HUDEP-2 (cell line): ENCODE results near the gene SIK2.
A peak's percentile ranks its signal among the peaks of the same experiment; 100 is the strongest.

Experiments used
- DNase-seq, 76 experiments: peaks; one replicate each; lab custom pipeline; 2025; ENCODE audit not compliant: unreplicated experiment in 76 of 76; lab: John Stamatoyannopoulos, UW

SIK2 gene

DNA sequence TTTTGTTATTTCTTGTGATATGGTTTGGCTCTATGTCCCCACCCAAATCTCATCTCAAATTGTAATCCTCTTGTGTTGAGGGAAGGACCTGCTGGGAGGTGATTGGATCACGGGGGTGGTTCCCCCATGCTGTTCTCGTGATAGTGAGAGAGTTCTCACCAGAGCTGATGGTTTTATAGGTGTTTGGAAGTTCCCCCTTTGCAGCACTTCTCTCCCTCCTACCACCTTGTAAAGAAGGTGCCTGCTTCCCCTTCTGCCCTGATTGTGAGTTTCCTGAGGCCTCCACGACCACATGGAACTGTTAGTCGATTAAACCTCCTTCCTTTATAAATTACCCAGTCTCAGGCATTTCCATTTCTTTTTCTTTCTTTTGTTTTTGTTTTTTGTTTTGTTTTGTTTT, 24.4 kb upstream of the SIK2 start:
- no peak for DNase-seq

- DNase-seq, result no peak
These were observed 20.9 kb upstream of the SIK2 start for GRCh38 chr11:111581341-111581740.

DNA sequence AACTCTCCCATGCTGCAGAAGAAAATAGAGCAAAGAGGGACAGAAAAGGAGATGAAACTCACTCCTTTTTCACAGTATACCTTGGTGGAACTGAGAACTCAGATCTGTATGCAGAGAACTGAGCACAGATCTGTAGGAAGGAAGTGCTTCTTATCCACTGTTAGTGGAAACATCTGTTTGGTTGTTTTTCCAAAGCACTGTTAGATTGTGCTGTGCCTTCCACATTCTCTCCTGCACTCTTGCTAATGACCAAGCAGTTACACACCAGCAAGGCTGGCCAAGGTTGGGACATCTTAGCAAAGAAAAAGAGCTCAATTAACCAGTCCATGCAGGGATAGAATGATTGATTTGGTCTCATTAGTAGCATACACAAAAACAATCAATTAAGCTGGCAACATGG, 20.1 kb upstream of the SIK2 start:
- no peak for DNase-seq

GRCh38 chr11:111582881-111583280, 19.4 kb upstream of the SIK2 start:
- no peak for DNase-seq

GRCh38 chr11:111585371-111585770, 16.9 kb upstream of the SIK2 start:
- DNase-seq, result peak in 1 of 76 experiments; percentile 9

- DNase-seq, result peak in 21 of 76 experiments; percentile 4 to 42 (median 23)
These were observed 15.8 kb upstream of the SIK2 start for GRCh38 chr11:111586388-111586831.

DNA sequence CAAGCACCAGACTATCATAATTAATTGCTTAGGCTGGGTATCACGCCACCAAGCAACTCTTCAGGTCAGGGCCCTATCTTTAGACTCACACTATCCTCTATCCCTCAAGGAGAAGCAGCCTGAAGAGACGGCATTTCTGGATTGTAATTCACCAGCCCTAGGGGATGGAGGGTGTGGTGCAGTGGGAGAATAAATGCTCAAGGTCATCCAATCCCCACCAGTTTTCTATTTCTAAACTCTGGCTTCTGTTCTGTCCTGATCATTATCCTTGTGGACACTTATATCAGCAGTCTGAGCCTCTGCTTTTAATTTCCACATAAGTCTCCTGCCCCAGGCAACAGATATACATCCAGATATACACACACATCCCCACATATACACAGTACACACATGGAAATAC, 13.1 kb upstream of the SIK2 start:
- DNase-seq, result no peak

DNA sequence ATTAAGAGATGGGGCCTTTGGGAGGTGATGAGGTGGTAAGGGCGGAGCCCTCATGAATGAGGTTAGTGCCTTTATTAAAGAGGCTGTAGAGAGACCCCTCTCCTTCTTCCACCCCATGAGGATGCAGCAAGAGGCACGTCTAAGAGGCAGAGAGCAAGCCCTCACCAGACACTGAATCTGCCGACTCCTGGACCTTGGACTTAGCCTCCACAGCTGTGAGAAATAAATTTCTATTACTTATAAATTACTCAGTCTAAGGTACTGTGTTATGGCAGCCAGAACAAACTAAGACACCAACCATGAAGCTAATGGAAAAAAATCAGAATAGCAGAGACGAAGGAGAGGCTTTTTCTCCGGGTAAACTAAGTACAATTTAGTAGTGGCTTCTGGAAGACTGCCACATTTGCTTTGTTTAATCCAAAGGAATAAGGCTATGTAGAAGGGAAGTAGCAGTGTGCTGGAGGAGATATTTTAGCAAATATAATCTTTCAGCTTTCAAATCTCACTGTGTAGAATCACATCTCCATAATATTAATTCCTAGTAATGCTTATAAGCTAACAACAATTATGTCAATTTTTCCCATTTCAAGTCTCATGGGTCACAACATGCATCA, 12.3 kb upstream of the SIK2 start:
- no peak for DNase-seq

GRCh38 chr11:111591187-111591960, 10.9 kb upstream of the SIK2 start:
- no peak for DNase-seq

- no peak for DNase-seq
These were observed 9.8 kb upstream of the SIK2 start for GRCh38 chr11:111592491-111592890.

GRCh38 chr11:111596319-111596718, 5.9 kb upstream of the SIK2 start:
- no peak for DNase-seq

- DNase-seq, result no peak
These were observed 4.1 kb upstream of the SIK2 start for GRCh38 chr11:111598148-111598547.

DNA sequence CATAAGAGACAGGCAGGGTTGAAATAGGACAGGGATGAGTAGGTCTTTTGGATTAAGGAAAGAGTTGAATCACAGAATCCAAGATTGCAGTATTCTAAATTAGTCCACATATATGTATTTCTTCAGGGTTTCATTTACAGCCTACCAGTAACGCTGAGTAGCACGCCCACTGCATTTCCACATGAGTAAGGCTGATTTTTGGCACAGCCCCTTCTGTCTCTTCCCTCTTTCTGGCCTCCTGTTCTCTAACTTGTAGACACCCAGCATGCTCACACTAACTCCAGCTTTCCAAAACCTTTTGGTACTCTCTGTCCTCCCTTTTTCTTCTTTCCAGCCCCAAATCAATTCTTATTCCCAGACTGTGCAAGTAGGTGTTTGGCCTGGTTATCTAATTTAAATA, 3.7 kb upstream of the SIK2 start:
- DNase-seq, result peak in 5 of 76 experiments; percentile 2 to 24 (median 11)

DNA sequence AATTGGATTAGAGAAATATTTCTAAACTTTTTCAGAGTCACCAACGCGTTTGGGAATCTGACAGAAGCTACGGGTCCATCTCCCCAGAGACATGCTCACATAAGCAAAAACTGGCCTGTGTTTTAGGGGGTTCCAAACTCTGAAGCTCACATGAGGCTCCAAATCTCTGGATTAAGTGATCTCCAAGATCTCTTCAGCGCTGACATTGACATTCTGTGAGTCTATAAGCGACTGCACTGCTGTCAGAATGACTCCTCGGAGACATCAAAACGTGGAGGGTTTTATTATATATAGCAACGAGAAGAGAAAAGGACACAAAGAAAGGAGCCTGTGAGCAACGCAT, 642 bp upstream of the SIK2 start:
- DNase-seq, result no peak

GRCh38 chr11:111602865-111603610, 789 bp downstream of the SIK2 start:
- DNase-seq, result peak in 10 of 76 experiments; percentile 6 to 43 (median 24)

DNA sequence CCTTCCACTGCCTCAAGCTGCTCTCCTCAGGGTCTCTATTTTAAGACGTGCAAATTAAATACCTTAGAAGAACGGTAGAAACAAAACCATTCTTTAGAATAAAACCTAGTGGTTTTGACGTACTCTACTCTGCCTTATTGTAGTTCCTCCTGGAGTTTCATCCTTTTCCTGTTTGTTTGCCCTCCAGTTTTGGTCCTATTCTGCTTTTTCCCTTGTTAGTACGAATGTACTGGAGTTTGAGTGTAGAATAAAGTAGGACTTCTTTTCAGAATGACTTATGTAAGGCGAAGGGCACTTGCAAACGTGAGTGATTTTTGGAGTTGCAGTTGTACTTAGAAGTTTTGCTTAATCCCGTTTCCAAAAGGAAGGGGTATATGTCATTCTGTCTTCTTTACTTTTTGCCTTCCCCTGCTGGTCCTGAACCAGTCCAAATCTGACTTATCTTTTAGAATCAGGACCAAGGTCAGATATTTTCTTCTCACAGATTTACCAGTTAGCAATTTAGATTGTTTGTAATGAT, 1.4 kb downstream of the SIK2 start:
- no peak for DNase-seq

- DNase-seq, result peak in 35 of 76 experiments; percentile 2 to 76 (median 48)
These were observed 2.3 kb downstream of the SIK2 start for GRCh38 chr11:111604392-111605009.

- DNase-seq, result no peak
These were observed 3.4 kb downstream of the SIK2 start for GRCh38 chr11:111605681-111606080.

GRCh38 chr11:111606986-111607385, 4.7 kb downstream of the SIK2 start:
- no peak for DNase-seq

GRCh38 chr11:111607751-111608150, 5.5 kb downstream of the SIK2 start:
- no peak for DNase-seq

GRCh38 chr11:111612224-111612623, 10.0 kb downstream of the SIK2 start:
- DNase-seq, result no peak
